ENCODE data around the gene BCAP29. TPM values are rescaled to one million over a fixed set of nuclear protein-coding genes. Genes with fewer than 3 reads are reported as not detected.
A peak's percentile ranks its signal among the peaks of the same experiment; 100 is the strongest.

BCAP29 gene
- total and polyA plus RNA-seq, 4 donors, result 72.5 to 139 (median 94.4) TPM

DNA sequence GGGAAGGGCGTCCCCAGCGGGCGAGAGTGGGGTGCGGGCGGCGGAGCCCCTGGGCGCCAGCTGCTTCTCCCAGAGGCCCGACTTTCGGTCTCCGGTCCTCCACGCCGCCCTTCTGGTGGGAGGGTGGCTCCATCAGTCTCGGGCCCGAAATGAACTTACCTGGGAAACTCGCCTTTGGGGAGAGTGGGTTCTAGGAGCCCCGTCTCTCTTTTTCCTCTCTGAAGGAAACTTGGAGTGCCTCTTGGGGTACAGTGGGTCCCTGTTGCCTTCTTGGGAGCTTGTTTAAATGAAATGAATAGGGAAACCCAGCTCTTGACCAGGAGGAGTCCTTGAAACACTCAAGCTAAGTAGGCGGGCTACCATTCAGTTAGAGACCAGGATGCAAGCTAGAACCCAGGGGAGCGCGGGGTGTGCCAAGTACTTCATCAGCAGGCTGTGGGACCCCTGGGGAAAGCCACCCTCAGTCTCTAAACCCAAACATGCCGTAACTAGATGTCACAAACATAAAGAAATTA lies 81.9 kb downstream of the BCAP29 start:
- Histone ChIP-seq H3K4me1 (ENCODE audit: control insufficient read depth in 1 of 2, insufficient read depth in 2 of 2, low read length in 2 of 2) (no peaks in the 10 kb centered on the region), H3K36me3 (ENCODE audit: control insufficient read depth in 1 of 2, insufficient read depth in 2 of 2, low read length in 1 of 2) (no peaks in the 10 kb centered on the region), H3K9me3 (ENCODE audit: control insufficient read depth, low read length) (no peaks in the 10 kb centered on the region), H3K27me3 (ENCODE audit: control insufficient read depth in 1 of 2, insufficient read depth in 2 of 2, low read length in 1 of 2) (no peaks in the 10 kb centered on the region), H3K27ac (ENCODE audit: low read depth in 1 of 2, low read length in 2 of 2) (no peak overlapping the region), H3K4me3 (ENCODE audit: low read length in 2 of 2) (peak overlapping the region; percentile 7 to 31)
- intact Hi-C loops (cut with DNase I), result no loop called here
- DNase-seq (no peak), ATAC-seq (ENCODE audit: low FRiP score) (no peak)
- WGBS, 2 donors, result 15 to 18% methylated on average over 17 to 20 of the region's 20 CpGs

GRCh38 chr7:107663196-107663595 lies 83.2 kb downstream of the BCAP29 start:
- no peak for ATAC-seq (ENCODE audit: low FRiP score)
- Histone ChIP-seq H3K27ac (ENCODE audit: low read depth in 1 of 2, low read length in 2 of 2) (no peak overlapping the region), H3K27me3 (ENCODE audit: control insufficient read depth in 1 of 2, insufficient read depth in 2 of 2, low read length in 1 of 2) (no peaks in the 10 kb centered on the region), H3K4me3 (ENCODE audit: low read length in 2 of 2) (no peak overlapping the region), H3K4me1 (ENCODE audit: control insufficient read depth in 1 of 2, insufficient read depth in 2 of 2, low read length in 2 of 2) (no peaks in the 10 kb centered on the region), H3K36me3 (ENCODE audit: control insufficient read depth in 1 of 2, insufficient read depth in 2 of 2, low read length in 1 of 2) (no peaks in the 10 kb centered on the region), H3K9me3 (ENCODE audit: control insufficient read depth, low read length) (no peaks in the 10 kb centered on the region)
- intact Hi-C loops (cut with DNase I), result no loop called here
- WGBS, 2 donors, result 82 to 84% methylated on average over 4 of the region's 4 CpGs
- DNase-seq, result no peak

- H3K27me3 ChIP-seq (ENCODE audit: control insufficient read depth in 1 of 2, insufficient read depth in 2 of 2, low read length in 1 of 2), result no peaks in the 10 kb centered on the region
- H3K27ac ChIP-seq (ENCODE audit: low read depth in 1 of 2, low read length in 2 of 2), result no peak overlapping the region
- no peaks in the 10 kb centered on the region for H3K9me3 ChIP-seq (ENCODE audit: control insufficient read depth, low read length)
- no peak for ATAC-seq (ENCODE audit: low FRiP score)
- DNase-seq, result no peak
- WGBS, 2 donors, result 91 to 99% methylated on average over 1 of the region's 1 CpG
- intact Hi-C loops (cut with DNase I), result no loop called here
- no peaks in the 10 kb centered on the region for H3K4me1 ChIP-seq (ENCODE audit: control insufficient read depth in 1 of 2, insufficient read depth in 2 of 2, low read length in 2 of 2)
- H3K36me3 ChIP-seq (ENCODE audit: control insufficient read depth in 1 of 2, insufficient read depth in 2 of 2, low read length in 1 of 2), result no peaks in the 10 kb centered on the region
- H3K4me3 ChIP-seq (ENCODE audit: low read length in 2 of 2), result no peak overlapping the region
Observed at GRCh38 chr7:107666790-107667189, 86.7 kb downstream of the BCAP29 start.

GRCh38 chr7:107667341-107667740 lies 87.3 kb downstream of the BCAP29 start:
- Histone ChIP-seq H3K27ac (ENCODE audit: low read depth in 1 of 2, low read length in 2 of 2) (no peak overlapping the region), H3K9me3 (ENCODE audit: control insufficient read depth, low read length) (no peaks in the 10 kb centered on the region), H3K4me1 (ENCODE audit: control insufficient read depth in 1 of 2, insufficient read depth in 2 of 2, low read length in 2 of 2) (no peaks in the 10 kb centered on the region), H3K36me3 (ENCODE audit: control insufficient read depth in 1 of 2, insufficient read depth in 2 of 2, low read length in 1 of 2) (no peaks in the 10 kb centered on the region), H3K4me3 (ENCODE audit: low read length in 2 of 2) (no peak overlapping the region), H3K27me3 (ENCODE audit: control insufficient read depth in 1 of 2, insufficient read depth in 2 of 2, low read length in 1 of 2) (no peaks in the 10 kb centered on the region)
- WGBS, 2 donors, result 57 to 70% methylated on average over 3 of the region's 3 CpGs
- no peak for DNase-seq
- intact Hi-C loops (cut with DNase I), result no loop called here
- no peak for ATAC-seq (ENCODE audit: low FRiP score)

- H3K27me3 ChIP-seq (ENCODE audit: control insufficient read depth in 1 of 2, insufficient read depth in 2 of 2, low read length in 1 of 2), result no peaks in the 10 kb centered on the region
- no peak for DNase-seq
- intact Hi-C loops (cut with DNase I), result no loop called here
- no peaks in the 10 kb centered on the region for H3K36me3 ChIP-seq (ENCODE audit: control insufficient read depth in 1 of 2, insufficient read depth in 2 of 2, low read length in 1 of 2)
- ATAC-seq (ENCODE audit: low FRiP score), result no peak
- no peak overlapping the region for H3K27ac ChIP-seq (ENCODE audit: low read depth in 1 of 2, low read length in 2 of 2)
- 80 to 82% methylated on average over 4 of the region's 4 CpGs for WGBS, 2 donors
- H3K4me1 ChIP-seq (ENCODE audit: control insufficient read depth in 1 of 2, insufficient read depth in 2 of 2, low read length in 2 of 2), result no peaks in the 10 kb centered on the region
- no peak overlapping the region for H3K4me3 ChIP-seq (ENCODE audit: low read length in 2 of 2)
- no peaks in the 10 kb centered on the region for H3K9me3 ChIP-seq (ENCODE audit: control insufficient read depth, low read length)
Observed at GRCh38 chr7:107668296-107668695, 88.2 kb downstream of the BCAP29 start.

Other genes starting within 250 kb of the BCAP29 start
- gene GPR22, start 110.2 kb upstream of the BCAP29 start, total RNA-seq, result not detected
- under 1 TPM in 1 of 2 donors, not detected in 1; 0.50 TPM for gene GPR22, start 110.2 kb upstream of the BCAP29 start, polyA plus RNA-seq
- 10 to 100 TPM; 55.9 to 58.2 TPM for gene COG5, start 16.3 kb upstream of the BCAP29 start, total RNA-seq
- gene COG5, start 16.3 kb upstream of the BCAP29 start, polyA plus RNA-seq, result 10 to 100 TPM in 1 of 2 donors, 1 to 10 TPM in 1; 8.6 to 10.8 TPM
- 1 to 10 TPM; 6.4 to 6.8 TPM for gene DUS4L, start 16.3 kb upstream of the BCAP29 start, total RNA-seq
- gene DUS4L, start 16.3 kb upstream of the BCAP29 start, polyA plus RNA-seq, result 1 to 10 TPM; 3.4 to 5.9 TPM
- 1 to 10 TPM; 2.3 to 3.5 TPM for gene SLC26A4, start 80.6 kb downstream of the BCAP29 start, total RNA-seq
- 1 to 10 TPM; 1.4 to 2.9 TPM for gene SLC26A4, start 80.6 kb downstream of the BCAP29 start, polyA plus RNA-seq
- 10 to 100 TPM; 20.4 to 23.4 TPM for gene CBLL1, start 163.9 kb downstream of the BCAP29 start, total RNA-seq
- 10 to 100 TPM in 1 of 2 donors, 1 to 10 TPM in 1; 8.6 to 13.8 TPM for gene CBLL1, start 163.9 kb downstream of the BCAP29 start, polyA plus RNA-seq
- gene SLC26A3, start 223.0 kb downstream of the BCAP29 start, total RNA-seq, result not detected
- 10 to 100 TPM in 1 of 2 donors, 1 to 10 TPM in 1; 1.3 to 20.9 TPM for gene SLC26A3, start 223.0 kb downstream of the BCAP29 start, polyA plus RNA-seq

Data from aorta (tissue), 5 donors.